Common myeloid progenitor, CD34-positive (primary cell): Measurements from ENCODE around the gene AUH.

Source experiments
- CTCF ChIA-PET: fragments of 350-600 bp; sonication (Branson Sonifier 250); formaldehyde crosslinking; loops from one replicate; lab custom pipeline; 2021; ENCODE audit warnings: antibody characterized with exemption; lab: Charles Lee
- POLR2A ChIA-PET: fragments of 350-600 bp; sonication (Branson Sonifier 250); formaldehyde crosslinking; loops from one replicate; lab custom pipeline; 2021; ENCODE audit warnings: antibody characterized with exemption; lab: Charles Lee
- DNase-seq, 3 donors: peaks; one replicate each; pipeline versions ENCODE4 v3.0.0 to v3.0.0-alpha.2; 2013
- H3K27ac ChIP-seq, 2 experiments: 1 replicate in 1 of 2; 2 replicates in 1 of 2; pipeline ENCODE4 v1.7.0; 2013; ENCODE audit warnings: inconsistent platforms in 2 of 2, low read length in 2 of 2, mild to moderate bottlenecking in 2 of 2, low read depth in 1 of 2, moderate library complexity in 1 of 2; ENCODE audit not compliant: severe bottlenecking in 2 of 2, insufficient read depth in 1 of 2, poor library complexity in 1 of 2
- H3K27me3 ChIP-seq, 5 experiments: replicated peaks in 2 of 5; 1 replicate in 3 of 5; 2 replicates in 2 of 5; pipeline versions ENCODE4 v1.6.1 to v1.7.0; 2013; ENCODE audit warnings: low read length in 4 of 5, mild to moderate bottlenecking in 2 of 5, moderate library complexity in 2 of 5, inconsistent platforms in 1 of 5; ENCODE audit not compliant: insufficient read depth in 5 of 5, control insufficient read depth in 4 of 5
- H3K36me3 ChIP-seq, 4 experiments: 1 replicate in 2 of 4; 2 replicates in 2 of 4; pipeline versions ENCODE4 v1.6.1 to v1.7.0; 2013; ENCODE audit warnings: low read length in 3 of 4, control low read depth in 1 of 4, mild to moderate bottlenecking in 1 of 4; ENCODE audit not compliant: control insufficient read depth in 4 of 4, insufficient read depth in 4 of 4
- H3K4me1 ChIP-seq, 4 experiments: 1 replicate in 3 of 4; 2 replicates in 1 of 4; pipeline versions ENCODE4 v1.6.1 to v1.7.1; 2013; ENCODE audit warnings: low read length in 3 of 4, mild to moderate bottlenecking in 3 of 4, control low read depth in 1 of 4, inconsistent platforms in 1 of 4, moderate library complexity in 1 of 4; ENCODE audit not compliant: control insufficient read depth in 4 of 4, insufficient read depth in 4 of 4; ENCODE audit errors: control extremely low read depth in 1 of 4
- H3K4me3 ChIP-seq, 7 experiments: 1 replicate in 4 of 7; 2 replicates in 3 of 7; pipeline versions ENCODE4 v1.5.1 to v1.7.0; 2013; ENCODE audit warnings: mild to moderate bottlenecking in 7 of 7, low read length in 6 of 7, moderate library complexity in 6 of 7, inconsistent platforms in 2 of 7, low read depth in 2 of 7, control low read depth in 1 of 7; ENCODE audit not compliant: insufficient read depth in 4 of 7, control insufficient read depth in 1 of 7; ENCODE audit errors: extremely low read depth in 1 of 7
- H3K9me3 ChIP-seq, 5 experiments: 1 replicate in 4 of 5; 2 replicates in 1 of 5; pipeline versions ENCODE4 v1.6.1 to v1.7.1; 2013; ENCODE audit warnings: low read length in 4 of 5, mild to moderate bottlenecking in 2 of 5, inconsistent platforms in 1 of 5, low read depth in 1 of 5, moderate library complexity in 1 of 5; ENCODE audit not compliant: control insufficient read depth in 4 of 5, insufficient read depth in 2 of 5; ENCODE audit errors: control extremely low read depth in 1 of 5
- WGBS: methylation state at CpG from one replicate; pipeline ENCODE4 v1.1.5; 2013; ENCODE audit not compliant: insufficient coverage; 5-methylcytosine and 5-hydroxymethylcytosine counted together

The AUH gene

GRCh38 chr9:91220491-91221135 is 141.1 kb downstream of the AUH start:
- Histone ChIP-seq H3K27ac (no peak overlapping the region), H3K4me3 (no peak overlapping the region), H3K36me3 (peaks cover 0 to 14% (median 10%) of the 10 kb centered on the region in 4 experiments), H3K27me3 (no peaks in the 10 kb centered on the region), H3K9me3 (peaks cover 0 to 3% (median 0%) of the 10 kb centered on the region in 5 experiments), H3K4me1 (no peaks in the 10 kb centered on the region)
- 92% methylated on average over 9 of the region's 12 CpGs for WGBS
- POLR2A ChIA-PET: no interaction called here
- CTCF ChIA-PET: interaction anchor here (1.3 kb wide), 1 partner anchor 14 kb away, joined by 3 read pairs; no protein-coding TSS in a partner anchor
- DNase-seq: no peak

- H3K27ac ChIP-seq: no peak overlapping the region
- POLR2A ChIA-PET: no interaction called here
- CTCF ChIA-PET: no interaction called here
- no peaks in the 10 kb centered on the region for H3K4me1 ChIP-seq
- no peak overlapping the region for H3K4me3 ChIP-seq
- peaks cover 0 to 14% (median 10%) of the 10 kb centered on the region in 4 experiments for H3K36me3 ChIP-seq
- peaks cover 0 to 3% (median 0%) of the 10 kb centered on the region in 5 experiments for H3K9me3 ChIP-seq
- no peak for DNase-seq
- no peaks in the 10 kb centered on the region for H3K27me3 ChIP-seq
- WGBS: 100% methylated on average over 1 of the region's 4 CpGs
Observed at GRCh38 chr9:91220021-91220420, 141.7 kb downstream of the AUH start.

GRCh38 chr9:91219557-91219956 is 142.2 kb downstream of the AUH start:
- Histone ChIP-seq H3K36me3 (peaks cover 0 to 14% (median 10%) of the 10 kb centered on the region in 4 experiments), H3K9me3 (no peaks in the 10 kb centered on the region), H3K27ac (no peak overlapping the region), H3K4me3 (no peak overlapping the region), H3K27me3 (no peaks in the 10 kb centered on the region), H3K4me1 (no peaks in the 10 kb centered on the region)
- CTCF ChIA-PET: no interaction called here
- 100% methylated on average over 1 of the region's 1 CpG for WGBS
- DNase-seq: no peak
- POLR2A ChIA-PET: no interaction called here

GRCh38 chr9:91217388-91217787 is 144.3 kb downstream of the AUH start:
- Histone ChIP-seq H3K4me3 (no peak overlapping the region), H3K27ac (no peak overlapping the region), H3K4me1 (no peaks in the 10 kb centered on the region), H3K27me3 (no peaks in the 10 kb centered on the region), H3K9me3 (no peaks in the 10 kb centered on the region), H3K36me3 (peaks cover 0 to 19% (median 10%) of the 10 kb centered on the region in 4 experiments)
- no peak for DNase-seq
- ChIA-PET POLR2A (no interaction called here), CTCF (no interaction called here)
- WGBS: no CpG with 5 or more reads among the region's 1 CpG

- Histone ChIP-seq H3K4me1 (no peaks in the 10 kb centered on the region), H3K4me3 (no peak overlapping the region), H3K27me3 (no peaks in the 10 kb centered on the region), H3K27ac (no peak overlapping the region), H3K36me3 (peaks cover 0 to 9% (median 4%) of the 10 kb centered on the region in 4 experiments), H3K9me3 (no peaks in the 10 kb centered on the region)
- CTCF ChIA-PET: no interaction called here
- DNase-seq: no peak
- 63% methylated on average over 2 of the region's 3 CpGs for WGBS
- POLR2A ChIA-PET: no interaction called here
Observed at GRCh38 chr9:91214867-91215266, 146.9 kb downstream of the AUH start.

- DNase-seq: no peak
- POLR2A ChIA-PET: no interaction called here
- Histone ChIP-seq H3K27me3 (no peaks in the 10 kb centered on the region), H3K27ac (no peak overlapping the region), H3K4me1 (peaks cover 0 to under 1% (median 0%) of the 10 kb centered on the region in 4 experiments), H3K36me3 (peaks cover 0 to 9% (median 2%) of the 10 kb centered on the region in 4 experiments), H3K4me3 (no peak overlapping the region), H3K9me3 (no peaks in the 10 kb centered on the region)
- 88% methylated on average over 2 of the region's 4 CpGs for WGBS
- CTCF ChIA-PET: no interaction called here
Observed at GRCh38 chr9:91214086-91214485, 147.6 kb downstream of the AUH start.

GRCh38 chr9:91212596-91213243 is 149.0 kb downstream of the AUH start:
- Histone ChIP-seq H3K4me1 (peaks cover 3 to 14% (median 7%) of the 10 kb centered on the region in 4 experiments), H3K9me3 (no peaks in the 10 kb centered on the region), H3K36me3 (peaks cover 0 to 4% (median 0%) of the 10 kb centered on the region in 4 experiments), H3K27ac (no peak overlapping the region), H3K4me3 (no peak overlapping the region), H3K27me3 (no peaks in the 10 kb centered on the region)
- DNase-seq: no peak
- CTCF ChIA-PET: no interaction called here
- POLR2A ChIA-PET: no interaction called here
- WGBS: 97% methylated on average over 8 of the region's 10 CpGs
